ENCODE data around the gene WNT8A.
"Not testable (repeated sequence)": the region's sequence is repeated elsewhere in the genome, so short reads cannot be mapped to it uniquely, and the experiment has no call there.

The WNT8A gene

DNA sequence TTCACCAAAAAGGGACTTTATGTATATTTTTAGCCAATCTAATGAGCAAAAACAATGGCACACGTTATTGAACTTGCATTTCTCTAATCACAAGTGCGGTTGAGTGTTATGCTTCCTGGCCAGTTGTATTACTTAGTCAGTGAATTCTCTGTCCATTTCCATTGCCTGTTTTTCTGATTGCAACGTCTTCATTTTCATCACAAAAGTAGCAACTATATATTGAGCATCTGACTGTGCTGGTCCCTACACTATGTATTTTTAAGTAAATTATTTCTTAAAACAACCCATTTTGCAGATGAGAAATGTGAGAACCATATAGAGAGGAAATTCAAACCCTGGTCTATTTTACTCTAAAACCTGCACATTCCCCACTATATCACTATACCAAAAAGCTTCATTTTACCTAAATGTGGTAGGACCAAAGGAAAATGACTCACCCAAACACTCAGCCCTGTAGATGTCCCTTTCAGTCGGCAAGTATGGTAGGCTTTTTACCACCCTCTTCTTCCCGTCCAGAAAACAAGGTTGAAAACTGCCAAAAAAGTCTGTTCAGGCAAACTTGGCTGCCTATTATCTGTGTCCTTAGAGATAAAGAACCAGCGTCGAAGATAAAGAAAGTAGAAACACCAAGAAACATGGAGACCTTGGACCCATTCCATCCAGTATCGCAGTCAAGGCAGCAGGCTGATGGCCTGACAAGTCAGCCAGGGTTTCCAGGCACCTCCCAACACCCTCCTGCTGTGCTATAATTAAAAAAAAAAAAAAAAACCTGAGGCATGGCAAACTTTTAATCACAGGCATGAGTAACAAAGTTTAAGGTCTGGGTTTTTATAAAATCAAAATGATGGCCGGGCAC, 32.2 kb upstream of the WNT8A start:
- H3K4me3 ChIP-seq (replicated peaks; ENCODE audit: low read depth, low read length), result no peak overlapping the region
- DNase-seq (ENCODE audit: low read depth), result peak; percentile 54
- TF ChIP-seq, protein P1, sequence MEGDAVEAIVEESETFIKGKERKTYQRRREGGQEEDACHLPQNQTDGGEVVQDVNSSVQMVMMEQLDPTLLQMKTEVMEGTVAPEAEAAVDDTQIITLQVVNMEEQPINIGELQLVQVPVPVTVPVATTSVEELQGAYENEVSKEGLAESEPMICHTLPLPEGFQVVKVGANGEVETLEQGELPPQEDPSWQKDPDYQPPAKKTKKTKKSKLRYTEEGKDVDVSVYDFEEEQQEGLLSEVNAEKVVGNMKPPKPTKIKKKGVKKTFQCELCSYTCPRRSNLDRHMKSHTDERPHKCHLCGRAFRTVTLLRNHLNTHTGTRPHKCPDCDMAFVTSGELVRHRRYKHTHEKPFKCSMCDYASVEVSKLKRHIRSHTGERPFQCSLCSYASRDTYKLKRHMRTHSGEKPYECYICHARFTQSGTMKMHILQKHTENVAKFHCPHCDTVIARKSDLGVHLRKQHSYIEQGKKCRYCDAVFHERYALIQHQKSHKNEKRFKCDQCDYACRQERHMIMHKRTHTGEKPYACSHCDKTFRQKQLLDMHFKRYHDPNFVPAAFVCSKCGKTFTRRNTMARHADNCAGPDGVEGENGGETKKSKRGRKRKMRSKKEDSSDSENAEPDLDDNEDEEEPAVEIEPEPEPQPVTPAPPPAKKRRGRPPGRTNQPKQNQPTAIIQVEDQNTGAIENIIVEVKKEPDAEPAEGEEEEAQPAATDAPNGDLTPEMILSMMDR (IDR thresholded peaks at IDR 0.05; ENCODE audit: low read length, missing control alignments), result no peak

DNA sequence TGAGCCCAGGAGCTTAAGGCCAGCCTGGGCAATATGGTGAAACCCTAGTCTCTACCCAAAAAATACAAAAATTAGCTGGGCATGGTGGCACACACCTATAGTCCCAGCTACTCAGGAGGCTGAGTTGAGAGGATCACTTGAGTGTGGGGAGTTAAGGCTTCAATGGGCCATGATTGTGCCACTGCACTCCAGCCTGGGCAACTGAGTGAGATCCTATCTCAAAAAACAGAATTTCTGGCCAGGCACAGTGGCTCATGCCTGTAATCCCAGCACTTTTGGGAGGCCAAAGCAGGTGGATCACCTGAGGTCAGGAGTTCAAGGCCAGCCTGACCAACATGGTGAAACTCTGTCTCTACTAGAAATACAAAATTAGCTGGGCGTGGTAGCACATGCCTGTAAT, 31.1 kb upstream of the WNT8A start:
- not testable (repeated sequence) for DNase-seq (ENCODE audit: low read depth); H3K4me3 ChIP-seq (replicated peaks; ENCODE audit: low read depth, low read length)

DNA sequence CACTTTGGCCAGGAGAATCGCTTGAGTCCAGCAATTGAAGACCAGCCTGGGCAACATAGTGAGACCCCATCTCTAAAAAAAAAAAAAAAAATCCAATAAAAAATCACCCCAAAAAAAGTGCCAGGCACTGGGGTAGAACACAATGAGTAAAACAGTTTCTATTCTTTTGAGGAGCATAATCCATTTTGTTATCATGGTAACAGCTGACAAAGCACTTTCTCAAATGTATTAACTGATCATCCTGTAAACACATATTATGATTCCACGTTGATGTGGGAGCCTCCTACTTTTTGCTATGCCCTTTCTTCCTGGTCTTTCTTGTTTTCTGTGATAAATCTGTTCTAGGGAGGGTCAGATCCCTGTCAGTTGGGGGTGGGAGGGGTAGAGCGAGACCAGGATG, 30.3 kb upstream of the WNT8A start:
- H3K4me3 ChIP-seq (replicated peaks; ENCODE audit: low read depth, low read length), result no peak overlapping the region
- DNase-seq (ENCODE audit: low read depth), result no peak
- TF ChIP-seq, protein P1 (IDR thresholded peaks at IDR 0.05; ENCODE audit: low read length, missing control alignments), result no peak

DNA sequence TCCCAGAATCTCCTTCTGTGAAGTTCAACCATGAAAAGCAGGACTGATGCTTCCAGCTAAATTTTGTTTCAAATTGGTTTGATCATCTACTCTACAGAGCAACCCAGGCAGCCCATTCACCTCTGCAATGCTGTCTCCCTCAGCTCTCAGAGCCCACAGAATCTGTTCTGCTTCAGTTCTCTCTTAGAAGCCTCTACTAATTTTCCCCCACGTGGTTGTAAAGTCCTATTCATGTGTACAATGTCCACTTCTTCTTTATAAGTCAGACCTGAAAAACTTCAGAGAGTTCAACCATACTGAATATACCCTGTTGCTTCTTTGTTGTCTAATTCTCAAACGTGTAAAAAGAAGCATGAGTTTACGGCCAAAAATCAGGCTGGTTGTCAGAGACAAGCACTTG, 29.6 kb upstream of the WNT8A start:
- TF ChIP-seq, protein P1 (IDR thresholded peaks at IDR 0.05; ENCODE audit: low read length, missing control alignments), result no peak
- H3K4me3 ChIP-seq (replicated peaks; ENCODE audit: low read depth, low read length), result no peak overlapping the region
- DNase-seq (ENCODE audit: low read depth), result no peak

DNA sequence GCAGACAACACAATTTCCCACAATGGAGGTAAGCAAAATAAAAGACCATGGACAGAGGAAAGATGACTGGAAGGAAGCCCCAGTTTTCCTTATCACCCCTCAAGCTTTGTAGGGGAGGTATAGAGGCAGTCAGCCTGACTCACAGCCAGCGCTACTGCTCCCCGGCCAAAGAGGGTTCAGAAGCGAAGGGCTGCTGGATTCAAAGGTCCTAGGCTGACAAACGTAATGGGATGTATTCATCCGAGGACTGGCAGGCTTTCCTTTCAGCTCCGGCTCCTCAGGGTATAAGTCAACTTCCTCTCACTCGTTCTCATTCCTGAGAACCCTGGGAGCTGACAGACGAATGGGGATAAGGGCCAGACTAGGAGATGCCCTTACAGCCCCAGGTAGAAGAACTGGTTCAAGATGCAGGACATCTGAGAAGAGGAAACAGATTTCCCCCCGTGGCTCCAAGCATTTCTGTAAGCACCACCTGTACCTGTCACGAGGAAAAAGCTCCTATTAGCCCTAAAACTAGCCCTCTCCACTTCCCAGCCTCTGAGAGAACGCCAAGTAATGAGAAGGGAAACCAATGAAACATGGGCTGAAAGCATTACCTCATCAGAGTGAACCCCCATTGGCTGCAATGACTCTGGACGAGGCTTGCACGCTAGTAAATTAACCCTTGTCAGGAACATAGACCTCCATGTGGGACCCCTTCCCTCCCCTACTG, 28.8 kb upstream of the WNT8A start:
- no peak overlapping the region for H3K4me3 ChIP-seq (replicated peaks; ENCODE audit: low read depth, low read length)
- TF ChIP-seq, protein P1 (IDR thresholded peaks at IDR 0.05; ENCODE audit: low read length, missing control alignments), result no peak
- DNase-seq (ENCODE audit: low read depth), result peak; percentile 16

DNA sequence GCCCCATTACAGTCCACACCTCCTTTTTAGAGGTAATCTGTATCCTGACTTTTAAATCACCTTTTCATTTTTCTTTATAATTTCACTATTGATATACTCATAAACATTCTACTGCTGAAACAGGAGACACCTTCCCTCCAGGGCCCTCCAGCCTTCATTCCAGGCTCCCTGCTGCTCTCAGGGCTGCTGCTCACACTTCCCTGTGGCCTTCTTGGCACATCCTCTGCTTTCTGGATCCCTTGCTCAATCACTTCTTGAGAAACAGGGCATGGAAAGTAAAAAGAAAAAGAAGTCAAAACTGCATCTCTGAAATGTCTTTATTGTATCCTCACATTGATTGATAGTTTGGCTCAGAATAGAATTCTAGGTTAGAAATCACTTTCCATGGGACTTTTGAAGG, 19.3 kb upstream of the WNT8A start:
- peak; percentile 23 for DNase-seq (ENCODE audit: low read depth)
- TF ChIP-seq, protein P1 (IDR thresholded peaks at IDR 0.05; ENCODE audit: low read length, missing control alignments), result no peak
- no peak overlapping the region for H3K4me3 ChIP-seq (replicated peaks; ENCODE audit: low read depth, low read length)

DNA sequence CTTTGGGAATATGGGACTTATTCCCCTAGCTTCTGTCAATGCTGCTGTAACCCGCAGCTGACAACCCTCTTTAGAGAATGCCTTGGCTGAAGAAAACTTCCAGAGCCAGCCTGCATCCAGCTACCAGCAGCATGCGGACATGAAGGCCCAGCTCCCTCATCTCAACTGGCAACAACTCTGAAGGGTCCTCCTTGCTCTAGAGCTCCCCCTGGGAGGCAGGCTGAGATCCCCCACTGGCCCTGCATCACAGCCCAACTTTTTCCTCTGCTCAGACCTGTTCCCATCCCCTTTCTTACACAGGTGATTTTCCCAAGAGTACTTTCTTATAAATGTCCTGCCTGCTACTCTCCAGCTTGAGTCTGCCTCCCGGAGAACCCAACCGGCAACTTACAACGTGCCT, 18.7 kb upstream of the WNT8A start:
- no peak for DNase-seq (ENCODE audit: low read depth)
- H3K4me3 ChIP-seq (replicated peaks; ENCODE audit: low read depth, low read length), result no peak overlapping the region
- TF ChIP-seq, protein P1 (IDR thresholded peaks at IDR 0.05; ENCODE audit: low read length, missing control alignments), result peak; percentile 45

All from fibroblast of pulmonary artery (primary cell).